Hematopoietic multipotent progenitor cell treated with erythropoietin and hydrocortisone succinate and interleukin-3 and kit ligand, for 17 days (in vitro differentiated cells): Measurements from ENCODE around the gene ITPR2.

Experiments used
- DNase-seq: peaks from one replicate; pipeline ENCODE4 v3.0.0-alpha.2; 2015; ENCODE audit warnings: low spot score

The ITPR2 gene

GRCh38 chr12:26821212-26821701, 11.7 kb downstream of the ITPR2 start:
- no peak for DNase-seq

- DNase-seq: no peak
Measured at GRCh38 chr12:26818636-26819035, 14.4 kb downstream of the ITPR2 start.

- no peak for DNase-seq
Measured at GRCh38 chr12:26818201-26818600, 14.8 kb downstream of the ITPR2 start.

GRCh38 chr12:26817183-26817591, 15.8 kb downstream of the ITPR2 start:
- DNase-seq: no peak

- no peak for DNase-seq
Measured at GRCh38 chr12:26813812-26814211, 19.2 kb downstream of the ITPR2 start.

- DNase-seq: no peak
Measured at GRCh38 chr12:26810330-26810729, 22.7 kb downstream of the ITPR2 start.

- DNase-seq: no peak
Measured at GRCh38 chr12:26809611-26810285, 23.2 kb downstream of the ITPR2 start.

GRCh38 chr12:26808766-26809476, 24.1 kb downstream of the ITPR2 start:
- no peak for DNase-seq

GRCh38 chr12:26807292-26807691, 25.7 kb downstream of the ITPR2 start:
- DNase-seq: no peak

GRCh38 chr12:26806556-26806955, 26.4 kb downstream of the ITPR2 start:
- DNase-seq: no peak

- DNase-seq: no peak
Measured at GRCh38 chr12:26805401-26805971, 27.5 kb downstream of the ITPR2 start.

- no peak for DNase-seq
Measured at GRCh38 chr12:26803552-26803951, 29.4 kb downstream of the ITPR2 start.

- no peak for DNase-seq
Measured at GRCh38 chr12:26801486-26801885, 31.5 kb downstream of the ITPR2 start.

GRCh38 chr12:26800858-26801257, 32.1 kb downstream of the ITPR2 start:
- DNase-seq: no peak

GRCh38 chr12:26800347-26800746, 32.6 kb downstream of the ITPR2 start:
- no peak for DNase-seq

- no peak for DNase-seq
Measured at GRCh38 chr12:26799741-26800140, 33.3 kb downstream of the ITPR2 start.

- DNase-seq: no peak
Measured at GRCh38 chr12:26798640-26799039, 34.4 kb downstream of the ITPR2 start.

GRCh38 chr12:26798023-26798422, 35.0 kb downstream of the ITPR2 start:
- DNase-seq: no peak

- DNase-seq: no peak
Measured at GRCh38 chr12:26795910-26796309, 37.1 kb downstream of the ITPR2 start.

- DNase-seq: no peak
Measured at GRCh38 chr12:26791301-26791791, 41.6 kb downstream of the ITPR2 start.

- DNase-seq: no peak
Measured at GRCh38 chr12:26790645-26790994, 42.4 kb downstream of the ITPR2 start.

- no peak for DNase-seq
Measured at GRCh38 chr12:26789731-26790644, 43.0 kb downstream of the ITPR2 start.
